Neural cell (in vitro differentiated cells): ENCODE measurements around the gene ITGAL. TPM values are rescaled to one million over a fixed set of nuclear protein-coding genes. Genes with fewer than 3 reads are reported as not detected.
A peak's percentile ranks its signal among the peaks of the same experiment; 100 is the strongest.
"Not testable (repeated sequence)": the region's sequence is repeated elsewhere in the genome, so short reads cannot be mapped to it uniquely, and the experiment has no call there.

Experiments
- H2AFZ ChIP-seq: fragments of 200-600, 300-800 bp; sonication (generic), shearing (Covaris generic); 2 replicates; pipeline ENCODE4 v1.6.0; 2014; ENCODE audit warnings: low read depth, mild to moderate bottlenecking, antibody characterized with exemption, low read length, moderate library complexity
- H3F3A ChIP-seq: fragments of 200-600 bp; shearing (Covaris generic); 2 replicates; pipeline ENCODE4 v1.6.1; 2016; ENCODE audit warnings: mild to moderate bottlenecking, moderate library complexity, mixed read lengths, antibody characterized with exemption, low read length; ENCODE audit not compliant: insufficient read depth, poor library complexity, severe bottlenecking
- H3K27ac ChIP-seq: fragments of 200-600, 300-800 bp; sonication (generic), shearing (Covaris generic); 2 replicates; pipeline ENCODE4 v1.5.1; 2014; ENCODE audit warnings: mild to moderate bottlenecking, low read length, moderate library complexity
- H3K27me3 ChIP-seq: fragments of 300-800, 200-600 bp; sonication (generic), shearing (Covaris generic); 2 replicates; pipeline ENCODE4 v1.6.0; 2014; ENCODE audit warnings: mild to moderate bottlenecking, low read depth, low read length, moderate library complexity; ENCODE audit not compliant: insufficient read depth
- H3K36me3 ChIP-seq: fragments of 300-800, 200-600 bp; sonication (generic), shearing (Covaris generic); 2 replicates; pipeline ENCODE4 v1.5.1; 2014; ENCODE audit warnings: mild to moderate bottlenecking, antibody characterized with exemption, low read length, moderate library complexity; ENCODE audit not compliant: insufficient read depth
- H3K4me2 ChIP-seq: fragments of 300-800, 200-600 bp; sonication (generic), shearing (Covaris generic); 2 replicates; pipeline ENCODE4 v1.6.0; 2014; ENCODE audit warnings: mild to moderate bottlenecking, low read length
- H3K4me3 ChIP-seq: fragments of 300-800, 200-600 bp; sonication (generic), shearing (Covaris generic); 2 replicates; pipeline ENCODE4 v1.5.1; 2014; ENCODE audit warnings: mild to moderate bottlenecking, low read length, moderate library complexity
- H3K79me2 ChIP-seq: fragments of 200-600 bp; shearing (Covaris generic); replicated peaks from 2 replicates; pipeline ENCODE4 v1.6.0; 2014; ENCODE audit warnings: mild to moderate bottlenecking, low read length, moderate library complexity; ENCODE audit not compliant: insufficient read depth
- H3K9ac ChIP-seq: fragments of 300-800, 200-600 bp; sonication (generic), shearing (Covaris generic); 2 replicates; pipeline ENCODE4 v1.6.1; 2016; ENCODE audit warnings: mild to moderate bottlenecking, low read length, mixed read lengths
- H3K9me2 ChIP-seq: fragments of 200-600 bp; shearing (Covaris generic); 2 replicates; pipeline ENCODE4 v1.6.1; 2016; ENCODE audit warnings: mild to moderate bottlenecking, low read length, mixed read lengths; ENCODE audit not compliant: insufficient read depth
- H3K9me3 ChIP-seq: fragments of 200-600, 300-800 bp; sonication (generic), shearing (Covaris generic); 2 replicates; pipeline ENCODE4 v1.6.1; 2016; ENCODE audit warnings: mild to moderate bottlenecking, mixed run types, low read length, moderate library complexity, mixed read lengths
- H4K20me1 ChIP-seq: fragments of 200-600 bp; shearing (Covaris generic); 2 replicates; pipeline ENCODE4 v1.6.1; 2016; ENCODE audit warnings: mild to moderate bottlenecking, mixed run types; ENCODE audit not compliant: insufficient read depth
- CTCF ChIP-seq: fragments of 450-650 bp; IDR thresholded peaks from 2 replicates; pipeline ENCODE4 v1.5.1; 2014; ENCODE audit warnings: antibody characterized with exemption, mild to moderate bottlenecking, moderate library complexity; ENCODE audit not compliant: poor library complexity, severe bottlenecking
- EP300 ChIP-seq: fragments of 450-650 bp; conservative IDR thresholded peaks from 2 replicates; pipeline ENCODE4 v1.6.1; 2014; ENCODE audit warnings: antibody characterized with exemption, mild to moderate bottlenecking, moderate library complexity; ENCODE audit not compliant: poor library complexity, severe bottlenecking
- MXI1 ChIP-seq: fragments of 450-650 bp; conservative IDR thresholded peaks from 2 replicates; pipeline ENCODE4 v1.6.1; 2014; ENCODE audit warnings: antibody characterized with exemption, mild to moderate bottlenecking; ENCODE audit not compliant: poor library complexity, severe bottlenecking
- RAD21 ChIP-seq: fragments of 450-650 bp; conservative IDR thresholded peaks from 2 replicates; pipeline ENCODE4 v1.6.1; 2014; ENCODE audit warnings: antibody characterized with exemption, mild to moderate bottlenecking, moderate library complexity
- SMC3 ChIP-seq: fragments of 450-650 bp; conservative IDR thresholded peaks from 2 replicates; pipeline ENCODE4 v1.6.1; 2014; ENCODE audit warnings: antibody characterized with exemption, mild to moderate bottlenecking, moderate library complexity; ENCODE audit not compliant: poor library complexity
- TAF1 ChIP-seq: IDR thresholded peaks from 2 replicates; pipeline ENCODE4 v1.6.1; 2012; ENCODE audit warnings: low read depth
- polyA plus RNA-seq: library from polyadenylated mRNA; depleted of rRNA; stranded (reverse); fragments of >200 nt; gene quantifications from 2 replicates; pipeline ENCODE4 v1.2.3, GENCODE V29; 2014
- TF ChIP-seq, protein P1 (sequence below): IDR thresholded peaks from 2 replicates; pipeline ENCODE4 v1.6.1; 2012; ENCODE audit warnings: borderline replicate concordance

ITGAL gene
- polyA plus RNA-seq, 1 donor from 2014 or later = not detected

DNA sequence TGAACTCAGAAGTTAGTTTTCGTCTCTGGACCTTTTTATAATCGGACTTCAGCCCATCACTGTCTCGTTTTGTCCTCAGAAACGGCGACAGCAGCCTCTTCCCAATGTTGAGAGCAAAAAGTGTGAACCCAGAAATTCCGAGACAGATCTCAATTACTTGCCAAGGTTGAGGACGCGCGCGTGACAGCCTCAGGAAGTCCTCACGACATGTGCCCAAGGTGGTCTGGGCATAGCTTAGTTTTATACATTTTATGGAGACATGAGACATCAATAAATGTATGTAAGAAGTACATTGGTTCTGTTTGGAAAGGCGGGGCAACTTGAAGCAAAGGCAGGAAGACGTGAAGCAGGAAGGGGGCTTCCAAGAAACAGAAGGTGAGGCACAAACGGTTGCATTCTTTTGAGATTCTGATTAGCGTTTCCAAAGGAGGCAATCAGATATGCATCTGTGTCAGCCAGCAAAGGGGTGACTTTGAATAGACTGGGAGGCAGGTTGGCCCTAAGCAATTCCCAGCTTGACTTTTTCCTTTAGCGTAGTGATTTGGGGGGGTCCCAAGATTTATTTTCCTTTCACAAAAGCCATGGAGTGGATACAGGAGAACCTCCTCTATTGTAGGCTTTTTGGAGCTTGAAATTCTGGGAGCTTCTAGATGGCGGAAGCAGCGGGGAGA lies 62.7 kb downstream of the ITGAL start:
- TF ChIP-seq, protein P1, sequence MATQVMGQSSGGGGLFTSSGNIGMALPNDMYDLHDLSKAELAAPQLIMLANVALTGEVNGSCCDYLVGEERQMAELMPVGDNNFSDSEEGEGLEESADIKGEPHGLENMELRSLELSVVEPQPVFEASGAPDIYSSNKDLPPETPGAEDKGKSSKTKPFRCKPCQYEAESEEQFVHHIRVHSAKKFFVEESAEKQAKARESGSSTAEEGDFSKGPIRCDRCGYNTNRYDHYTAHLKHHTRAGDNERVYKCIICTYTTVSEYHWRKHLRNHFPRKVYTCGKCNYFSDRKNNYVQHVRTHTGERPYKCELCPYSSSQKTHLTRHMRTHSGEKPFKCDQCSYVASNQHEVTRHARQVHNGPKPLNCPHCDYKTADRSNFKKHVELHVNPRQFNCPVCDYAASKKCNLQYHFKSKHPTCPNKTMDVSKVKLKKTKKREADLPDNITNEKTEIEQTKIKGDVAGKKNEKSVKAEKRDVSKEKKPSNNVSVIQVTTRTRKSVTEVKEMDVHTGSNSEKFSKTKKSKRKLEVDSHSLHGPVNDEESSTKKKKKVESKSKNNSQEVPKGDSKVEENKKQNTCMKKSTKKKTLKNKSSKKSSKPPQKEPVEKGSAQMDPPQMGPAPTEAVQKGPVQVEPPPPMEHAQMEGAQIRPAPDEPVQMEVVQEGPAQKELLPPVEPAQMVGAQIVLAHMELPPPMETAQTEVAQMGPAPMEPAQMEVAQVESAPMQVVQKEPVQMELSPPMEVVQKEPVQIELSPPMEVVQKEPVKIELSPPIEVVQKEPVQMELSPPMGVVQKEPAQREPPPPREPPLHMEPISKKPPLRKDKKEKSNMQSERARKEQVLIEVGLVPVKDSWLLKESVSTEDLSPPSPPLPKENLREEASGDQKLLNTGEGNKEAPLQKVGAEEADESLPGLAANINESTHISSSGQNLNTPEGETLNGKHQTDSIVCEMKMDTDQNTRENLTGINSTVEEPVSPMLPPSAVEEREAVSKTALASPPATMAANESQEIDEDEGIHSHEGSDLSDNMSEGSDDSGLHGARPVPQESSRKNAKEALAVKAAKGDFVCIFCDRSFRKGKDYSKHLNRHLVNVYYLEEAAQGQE = no peak
- TF ChIP-seq RAD21 = peak; percentile 50
- peak; percentile 60 for TF ChIP-seq SMC3
- no peak for TF ChIP-seq CTCF
- TF ChIP-seq TAF1 = peak; percentile 34
- TF ChIP-seq MXI1 = peak; percentile 94
- H3K4me2 ChIP-seq = peak overlapping the region; percentile 71
- no peaks in the 10 kb centered on the region for H4K20me1 ChIP-seq
- H2AFZ ChIP-seq = peak overlapping the region; percentile 89
- no peaks in the 10 kb centered on the region for H3K9me3 ChIP-seq
- H3K79me2 ChIP-seq = peaks cover 11% of the 10 kb centered on the region
- H3K9me2 ChIP-seq = no peaks in the 10 kb centered on the region
- H3K27me3 ChIP-seq = no peaks in the 10 kb centered on the region
- peak overlapping the region; percentile 86 for H3K9ac ChIP-seq
- H3K36me3 ChIP-seq = no peaks in the 10 kb centered on the region
- peak overlapping the region; percentile 78 for H3K4me3 ChIP-seq
- H3F3A ChIP-seq = peaks cover 6% of the 10 kb centered on the region
- peak overlapping the region; percentile 87 for H3K27ac ChIP-seq

DNA sequence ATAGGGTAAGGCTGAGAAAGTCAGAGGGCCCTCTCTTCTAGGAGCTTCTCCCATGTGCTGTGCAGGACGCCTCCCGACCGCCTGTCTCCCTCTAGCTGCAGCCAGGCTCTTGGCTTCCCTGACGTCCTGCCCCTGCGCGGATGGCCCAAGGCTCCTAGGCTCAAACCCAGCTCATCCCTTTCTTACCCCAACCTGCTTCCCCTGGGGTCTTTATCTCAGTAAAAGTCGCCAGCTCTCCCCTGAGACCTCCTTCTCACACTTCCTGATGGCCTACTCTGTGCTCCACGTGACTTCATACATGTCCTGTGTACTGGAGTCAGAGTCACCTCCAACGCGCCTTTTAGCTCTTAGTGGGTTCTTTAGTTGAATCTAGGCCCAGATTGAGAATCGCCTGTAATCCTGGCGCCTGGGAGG lies 63.2 kb downstream of the ITGAL start:
- Histone ChIP-seq H2AFZ (peak overlapping the region; percentile 89), H3K27ac (peak overlapping the region; percentile 87), H3K79me2 (peaks cover 11% of the 10 kb centered on the region), H3K36me3 (no peaks in the 10 kb centered on the region), H4K20me1 (no peaks in the 10 kb centered on the region), H3K9ac (peak overlapping the region; percentile 86), H3K4me3 (peak overlapping the region; percentile 78), H3F3A (peaks cover 6% of the 10 kb centered on the region), H3K9me2 (no peaks in the 10 kb centered on the region), H3K4me2 (peak overlapping the region; percentile 71), H3K9me3 (no peaks in the 10 kb centered on the region), H3K27me3 (no peaks in the 10 kb centered on the region)
- TF ChIP-seq MXI1 (no peak), TAF1 (no peak), EP300 (no peak), CTCF (peak; percentile 57), SMC3 (peak; percentile 23), RAD21 (peak; percentile 25)

GRCh38 chr16:30536391-30537024 lies 64.0 kb downstream of the ITGAL start:
- Histone ChIP-seq H3K4me2 (peak overlapping the region; percentile 71), H3K4me3 (peak overlapping the region; percentile 78), H3K79me2 (peaks cover 11% of the 10 kb centered on the region)
- H2AFZ ChIP-seq, H3K9me2 ChIP-seq, H3K27ac ChIP-seq, H3K9me3 ChIP-seq, H3K9ac ChIP-seq, H3K27me3 ChIP-seq, H3K36me3 ChIP-seq, H3F3A ChIP-seq, H4K20me1 ChIP-seq: not testable (repeated sequence)
